GM19372 (cell line): ENCODE data around the gene CLDN14.
A peak's percentile ranks its signal among the peaks of the same experiment; 100 is the strongest.

Experiments
- ATAC-seq: cut with Tn5 transposase; IDR thresholded peaks from one replicate; pipeline ENCODE4 v1.9.1; 2021; ENCODE audit warnings: mild to moderate bottlenecking, low read depth, moderate library complexity; ENCODE audit not compliant: unreplicated experiment

The CLDN14 gene

DNA sequence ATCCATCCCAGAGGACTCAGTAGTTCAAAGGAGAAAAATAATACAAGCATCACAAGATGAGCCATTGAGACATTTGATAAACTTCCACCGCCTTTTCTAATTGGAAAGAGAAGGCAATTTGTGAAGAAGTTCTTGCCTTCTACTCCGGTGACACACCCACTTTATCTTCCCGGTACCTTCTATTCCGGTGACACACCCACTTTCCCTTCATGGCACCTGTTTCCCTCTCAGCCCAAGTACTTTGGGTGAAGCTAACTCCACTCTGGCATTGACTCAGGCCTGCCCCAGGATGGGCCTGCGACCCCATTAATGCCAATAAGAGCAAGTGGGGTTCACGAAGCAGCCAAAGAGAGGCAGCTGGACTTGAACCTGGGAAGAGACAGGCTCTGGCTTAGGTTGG is 38.2 kb downstream of the CLDN14 start:
- ATAC-seq = no peak

DNA sequence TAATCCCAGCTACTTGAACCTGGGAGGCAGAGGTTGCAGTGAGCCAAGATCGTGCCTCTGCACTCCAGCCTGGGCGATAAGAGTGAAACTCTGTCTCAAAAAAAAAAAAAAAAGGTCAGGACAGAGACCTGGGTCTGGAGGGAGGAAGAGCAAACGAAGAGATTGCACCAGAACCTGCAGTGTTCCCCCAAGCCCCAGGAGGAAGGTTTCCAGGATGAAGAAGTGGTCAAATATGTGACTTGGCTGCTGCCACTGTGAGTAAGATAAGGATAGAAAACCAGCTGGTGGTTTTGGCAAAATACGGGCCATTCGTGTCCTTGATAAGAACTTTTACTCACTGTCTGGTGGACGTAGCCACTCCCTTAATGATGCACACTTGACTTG is 42.2 kb downstream of the CLDN14 start:
- ATAC-seq = no peak

DNA sequence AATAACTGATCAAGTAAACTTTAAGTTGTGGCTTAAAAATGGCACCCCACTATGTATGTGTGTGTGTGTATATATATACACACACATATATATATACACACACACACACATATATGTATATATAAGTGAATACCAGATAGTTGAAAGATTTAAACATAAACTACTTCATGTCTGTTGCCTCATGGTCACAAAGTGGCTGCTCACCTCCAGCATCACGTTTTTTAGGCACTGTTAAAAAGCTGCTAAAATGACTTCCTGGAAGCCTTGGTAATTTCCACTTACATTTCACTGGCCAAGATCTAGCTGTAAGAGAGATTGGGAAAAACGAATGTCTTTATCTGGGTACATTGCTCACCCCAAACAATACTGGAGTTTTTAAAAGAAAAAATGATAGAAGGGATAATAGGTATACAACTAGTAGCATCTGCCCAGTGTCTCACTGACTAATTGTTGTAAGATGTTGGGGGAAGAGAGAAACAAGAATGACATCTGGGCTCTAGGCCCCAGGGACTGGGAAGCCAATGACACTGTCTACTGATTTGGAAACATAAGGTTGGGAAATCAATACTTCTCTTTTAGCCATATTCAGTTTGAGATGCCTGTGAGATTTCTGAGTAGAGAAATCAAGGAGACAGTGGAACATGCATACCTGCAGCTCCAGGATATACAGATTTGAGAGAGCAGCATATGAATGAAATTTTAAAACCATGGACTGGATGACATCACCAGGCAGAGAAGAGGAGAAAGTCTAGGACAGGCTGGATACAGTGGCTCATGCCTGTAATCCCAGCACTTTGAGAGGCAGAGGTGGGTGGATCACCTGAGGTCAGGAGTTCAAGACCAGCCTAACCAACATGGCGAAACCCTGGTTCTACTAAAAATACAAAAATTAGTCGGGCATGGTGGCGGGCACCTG is 42.8 kb downstream of the CLDN14 start:
- ATAC-seq = no peak

DNA sequence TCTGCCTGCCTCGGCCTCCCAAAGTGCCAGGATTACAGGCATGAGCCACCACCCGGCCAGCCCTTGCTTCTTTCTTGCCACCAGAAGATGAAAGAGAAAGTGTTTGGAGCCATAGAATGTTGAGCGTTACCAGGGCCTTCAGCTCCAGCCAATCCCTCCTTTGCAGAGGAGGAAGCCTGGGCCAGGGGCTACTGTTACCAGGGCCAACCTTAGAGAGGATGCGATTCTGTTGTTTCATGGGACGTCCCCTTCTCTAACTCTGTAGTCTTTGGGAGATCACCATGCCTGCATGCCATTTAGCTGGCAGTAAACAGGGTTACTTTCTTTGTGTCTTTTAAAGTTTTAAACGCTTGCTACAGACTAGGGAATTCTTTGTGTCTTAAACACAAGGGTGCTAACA is 45.8 kb downstream of the CLDN14 start:
- no peak for ATAC-seq

DNA sequence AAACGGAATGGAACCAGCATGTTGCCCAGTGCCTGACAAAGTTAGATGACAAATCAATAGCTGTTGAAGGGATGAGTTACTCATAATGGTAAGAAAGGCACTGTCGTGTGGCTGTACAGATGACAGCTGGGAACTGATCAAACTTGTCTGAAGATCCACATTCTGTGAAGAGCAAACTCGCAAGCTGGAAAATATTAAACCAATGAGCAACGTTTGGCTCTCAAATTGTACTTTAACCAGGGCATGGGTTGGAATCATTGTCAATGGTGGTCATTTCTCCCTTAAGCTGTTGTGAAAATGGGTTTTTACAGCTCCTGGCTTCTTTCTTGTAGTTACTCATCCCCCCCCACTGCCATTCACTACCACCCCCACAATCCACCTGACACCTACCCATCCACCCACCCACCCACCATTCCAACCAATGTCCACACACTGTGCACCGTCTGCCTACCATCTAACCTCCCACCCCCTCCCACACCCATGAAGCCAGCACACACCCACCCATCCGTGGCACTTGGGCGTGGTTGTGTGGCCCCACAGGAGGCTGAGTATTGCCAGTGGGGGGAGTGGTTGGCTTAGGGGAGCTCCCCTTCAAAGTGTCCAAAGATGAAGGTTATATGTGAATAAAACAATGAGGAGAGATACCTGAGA is 46.7 kb downstream of the CLDN14 start:
- ATAC-seq = no peak

DNA sequence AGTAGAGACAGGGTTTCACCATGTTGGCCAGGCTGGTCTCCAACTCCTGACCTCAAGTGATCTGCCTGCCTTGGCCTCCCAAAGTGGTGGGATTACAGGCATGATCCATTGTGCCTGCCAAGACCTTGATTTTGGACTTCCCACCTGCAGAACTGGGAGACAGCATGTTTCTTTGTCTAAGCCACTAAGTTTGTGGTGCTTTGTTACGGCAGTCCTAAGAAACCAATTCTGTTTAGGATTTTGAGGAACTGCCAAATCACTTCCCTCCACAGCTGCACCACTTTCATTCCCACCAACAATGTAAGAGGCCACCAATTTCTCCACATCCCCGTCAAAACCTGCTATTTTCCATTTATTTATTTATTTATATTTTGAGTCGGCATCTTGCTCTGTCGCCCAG is 48.7 kb downstream of the CLDN14 start:
- ATAC-seq = no peak

DNA sequence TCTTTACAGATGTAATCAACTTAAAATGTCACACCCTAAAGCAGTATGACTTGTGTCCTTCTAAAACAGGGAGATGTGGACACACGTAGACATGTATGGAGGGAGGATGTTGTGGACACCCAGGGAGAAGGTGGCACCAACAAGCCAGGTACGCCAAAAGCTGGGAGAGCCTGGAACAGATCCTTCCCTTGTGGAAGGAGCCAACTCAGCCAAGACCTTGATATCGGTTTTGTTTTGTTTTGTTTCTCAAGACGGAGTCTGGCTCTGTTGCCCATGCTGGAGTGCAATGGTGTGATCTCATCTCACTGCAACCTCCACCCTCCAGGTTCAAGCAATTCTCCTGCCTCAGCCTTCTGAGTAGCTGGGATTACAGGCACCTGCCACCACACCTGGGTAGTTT is 49.1 kb downstream of the CLDN14 start:
- ATAC-seq = no peak

DNA sequence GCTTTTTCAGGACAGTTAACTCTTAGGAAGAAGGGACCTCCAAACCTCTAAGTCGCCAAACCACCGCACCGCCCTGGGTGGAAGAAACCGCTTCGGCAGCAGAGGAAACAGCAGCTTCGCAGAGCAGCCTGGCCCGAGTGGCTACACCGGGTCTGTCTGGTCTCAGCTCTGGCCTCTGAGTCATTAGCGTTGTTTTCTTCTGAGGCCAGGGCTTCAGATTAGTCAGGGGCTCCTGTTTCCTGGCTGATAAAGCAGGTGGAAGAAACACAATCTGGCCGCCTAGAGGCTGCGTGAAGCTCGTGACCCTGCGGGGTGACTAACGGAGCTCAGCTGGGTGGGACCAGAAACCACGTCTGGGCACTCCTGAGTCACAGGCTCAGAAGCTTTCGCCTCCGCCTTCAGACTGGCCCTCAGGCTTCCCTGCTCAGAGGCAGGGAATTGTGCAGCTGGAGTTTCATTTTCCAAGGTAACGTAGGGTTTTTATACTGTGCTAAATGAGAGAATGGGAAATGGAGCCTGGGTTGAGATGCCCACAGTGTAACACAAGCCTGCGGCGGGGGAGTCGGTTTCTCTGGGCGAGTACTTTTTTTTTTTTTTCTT is 49.9 kb downstream of the CLDN14 start:
- peak; percentile 78 for ATAC-seq

DNA sequence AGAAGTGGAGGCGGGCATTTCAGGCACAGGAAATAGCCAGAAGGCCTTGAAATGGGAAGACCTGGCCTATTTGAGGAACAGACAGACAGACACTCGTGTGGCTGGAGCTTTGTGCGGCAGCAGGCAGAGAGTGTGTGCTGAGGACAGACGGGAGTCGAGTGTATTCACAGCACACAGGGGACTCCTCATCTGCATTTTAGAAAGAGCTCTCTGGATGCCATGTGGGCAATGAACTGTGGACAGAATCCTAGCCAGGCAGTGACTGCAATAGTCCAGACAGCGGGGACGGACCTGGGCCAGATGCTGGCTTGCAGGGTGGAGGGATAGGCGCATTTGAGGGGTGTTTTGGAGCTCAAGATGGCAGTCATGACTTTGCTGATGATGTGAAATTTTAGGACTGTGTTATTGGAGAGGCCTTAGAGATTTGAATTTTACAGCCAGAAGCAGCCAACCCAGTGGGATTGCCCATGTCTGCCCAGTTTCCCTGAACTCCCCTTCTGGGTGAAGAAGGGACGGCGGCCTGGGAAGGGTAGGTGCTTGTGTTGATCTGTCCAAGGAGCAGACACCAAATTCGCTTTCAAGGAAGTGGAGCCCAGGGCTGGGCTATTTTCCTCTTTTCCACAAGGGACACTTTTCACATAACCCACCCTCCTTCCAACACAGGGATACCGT is 51.0 kb downstream of the CLDN14 start:
- ATAC-seq = no peak

DNA sequence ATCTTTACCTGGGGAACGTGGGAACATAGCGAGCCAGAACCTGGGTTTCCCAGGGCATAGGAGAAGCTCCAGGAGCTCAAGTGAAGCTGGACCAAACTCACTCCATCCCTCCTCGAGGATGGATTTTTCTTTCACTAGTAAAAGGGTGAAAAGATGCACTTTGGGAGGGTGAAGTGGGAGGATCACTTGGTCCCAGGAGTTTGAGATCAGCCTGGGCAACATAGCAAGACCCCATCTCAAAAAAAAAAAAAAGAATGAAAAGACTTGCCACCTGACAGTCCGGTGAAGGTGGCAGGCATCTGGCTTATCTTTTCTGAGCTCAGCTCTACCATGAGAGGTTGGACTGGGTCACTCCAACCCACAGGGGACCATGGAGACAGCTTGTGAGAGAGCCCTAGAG is 52.4 kb downstream of the CLDN14 start:
- ATAC-seq = no peak

DNA sequence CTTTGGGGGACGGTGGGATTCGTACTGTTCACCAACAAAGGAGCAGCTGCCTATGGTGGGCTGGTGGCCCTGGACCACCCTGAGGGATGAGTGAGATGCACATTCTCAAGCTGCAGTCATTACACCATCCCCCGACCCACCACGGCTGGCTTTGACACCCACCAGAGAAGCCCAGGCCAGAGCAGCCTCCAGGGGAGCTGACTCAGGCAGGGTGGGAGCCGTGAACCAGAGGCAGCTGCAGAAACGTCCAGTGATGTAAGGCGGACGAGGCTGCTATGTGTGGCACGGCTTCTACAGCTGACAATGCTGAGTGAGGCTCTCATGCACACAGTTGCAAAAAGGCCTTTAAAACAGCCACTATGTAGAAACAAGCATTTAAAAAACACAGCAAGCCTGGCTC is 54.6 kb downstream of the CLDN14 start:
- ATAC-seq = no peak

DNA sequence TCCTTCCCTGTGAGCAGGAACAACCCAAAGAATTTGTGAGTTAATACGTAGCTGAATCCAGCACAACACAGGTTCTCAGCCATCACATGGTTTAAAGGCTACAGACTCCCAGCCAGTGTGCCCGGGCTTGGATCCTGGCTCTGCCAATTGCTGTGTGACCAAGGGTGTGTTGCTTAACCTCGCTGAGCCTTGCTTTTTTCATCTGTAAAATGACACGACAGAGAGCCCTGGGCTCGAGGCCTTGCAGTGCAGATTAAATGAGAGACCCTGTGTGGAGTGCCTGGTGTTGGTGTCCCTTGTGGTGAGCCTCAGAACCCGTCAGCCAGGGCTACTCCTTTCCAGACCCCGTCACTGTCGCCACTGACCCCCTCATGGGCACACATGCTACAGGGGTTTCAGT is 55.3 kb downstream of the CLDN14 start:
- ATAC-seq = no peak

DNA sequence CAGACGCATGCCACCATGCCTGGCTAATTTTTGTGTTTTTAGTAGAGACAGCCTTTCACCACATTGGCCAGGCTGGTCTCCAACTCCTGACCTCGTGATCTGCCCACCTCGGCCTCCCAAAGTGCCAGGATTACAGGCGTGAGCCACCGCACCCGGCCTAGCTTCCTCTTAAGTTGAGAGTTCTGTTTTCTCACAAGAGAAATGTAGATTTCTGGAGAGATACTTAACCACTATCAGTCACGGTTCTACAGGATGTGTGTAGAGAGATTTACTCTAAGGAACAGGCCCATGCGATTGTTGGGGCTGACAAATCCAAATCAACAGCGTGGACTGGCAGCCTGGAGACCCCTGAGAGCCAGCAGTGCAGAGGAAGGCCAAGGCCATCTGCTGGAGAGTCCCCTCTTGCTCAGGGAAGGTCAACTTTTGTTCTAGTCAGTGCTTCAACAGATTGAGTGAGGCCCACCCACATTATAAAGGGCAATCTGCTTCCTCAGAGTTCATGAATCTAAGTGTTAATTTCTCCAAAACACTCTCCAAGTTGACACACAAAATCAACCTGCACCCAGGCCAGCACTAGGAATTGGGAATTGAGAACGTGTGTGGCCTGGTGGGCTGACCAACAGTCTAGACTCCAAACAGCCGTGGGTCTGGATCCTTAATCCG is 56.0 kb downstream of the CLDN14 start:
- ATAC-seq = no peak

DNA sequence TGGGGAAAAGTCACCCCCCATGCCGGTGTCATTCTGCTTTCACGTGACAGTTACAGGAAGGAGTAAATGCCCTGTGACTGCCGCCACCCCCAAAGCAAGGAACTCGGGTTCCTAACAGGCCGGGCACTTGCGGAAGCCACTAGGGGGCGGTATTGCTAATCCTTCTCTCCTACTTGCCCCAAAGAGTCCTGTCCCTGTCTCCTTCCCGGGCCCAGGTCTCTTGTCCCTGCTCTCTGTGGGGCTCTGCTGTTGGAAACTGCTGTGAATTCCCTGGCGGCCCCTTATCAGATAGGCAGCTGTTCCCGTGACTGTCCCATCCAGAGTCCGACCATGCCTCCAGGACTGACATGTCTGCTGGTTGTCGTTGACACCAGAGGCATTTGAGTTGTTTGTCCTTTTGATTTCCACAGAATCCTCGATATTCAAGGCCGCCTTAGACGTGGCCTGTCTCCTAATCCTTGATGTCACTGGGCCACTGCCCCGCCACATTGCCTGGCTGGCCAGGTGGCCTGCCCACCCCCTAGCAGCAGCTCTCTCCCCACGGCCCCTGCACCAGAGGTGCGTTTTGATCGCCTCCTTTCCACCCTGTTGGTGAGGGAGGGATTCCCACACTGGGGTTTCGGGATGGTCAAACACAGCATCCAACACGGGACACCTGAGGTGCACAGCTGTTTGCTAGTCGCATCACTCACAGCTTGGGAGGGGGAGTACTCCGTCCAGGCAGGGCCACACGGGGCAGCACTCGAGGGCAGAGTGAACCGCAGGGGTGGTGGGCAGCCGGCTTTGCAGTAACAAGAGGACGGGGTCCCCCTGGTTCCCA is 57.4 kb downstream of the CLDN14 start:
- no peak for ATAC-seq

DNA sequence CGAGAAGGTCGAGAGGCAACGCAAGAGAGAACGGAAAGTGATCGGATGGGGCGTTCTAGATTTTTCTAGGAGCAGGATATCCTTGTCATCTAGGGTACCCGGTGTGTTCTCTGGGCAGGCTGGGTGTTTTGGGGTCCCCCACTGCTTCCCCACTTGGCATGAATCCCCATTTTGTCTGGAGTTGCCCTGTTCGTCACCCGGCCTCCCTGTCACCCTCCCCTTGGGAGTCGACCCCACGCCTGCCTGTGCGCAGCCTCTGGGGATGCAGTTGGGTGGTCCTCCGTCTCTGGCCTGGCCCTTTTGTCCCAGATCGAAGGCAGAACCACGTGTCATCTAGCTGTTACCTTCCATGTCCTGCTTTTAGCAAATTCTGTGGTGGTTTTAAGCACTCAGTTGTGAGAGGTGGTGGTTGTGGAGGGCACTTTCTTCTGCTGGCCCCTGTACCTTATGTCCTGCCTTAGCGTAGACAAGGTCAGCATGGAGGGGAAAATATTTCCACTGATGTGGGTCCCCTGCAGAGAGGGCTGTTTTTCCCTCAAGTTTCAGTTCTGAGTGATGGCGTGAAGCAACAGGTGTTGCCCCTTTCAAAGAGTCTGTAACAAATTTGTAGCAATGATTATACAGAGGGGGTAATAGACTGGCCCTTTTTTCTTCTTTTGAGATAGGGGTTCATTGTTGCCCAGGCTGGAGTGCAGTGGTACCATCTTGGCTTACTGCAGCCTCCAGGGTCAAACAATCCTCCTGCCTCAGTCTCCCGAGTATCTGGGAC is 59.2 kb downstream of the CLDN14 start:
- no peak for ATAC-seq

DNA sequence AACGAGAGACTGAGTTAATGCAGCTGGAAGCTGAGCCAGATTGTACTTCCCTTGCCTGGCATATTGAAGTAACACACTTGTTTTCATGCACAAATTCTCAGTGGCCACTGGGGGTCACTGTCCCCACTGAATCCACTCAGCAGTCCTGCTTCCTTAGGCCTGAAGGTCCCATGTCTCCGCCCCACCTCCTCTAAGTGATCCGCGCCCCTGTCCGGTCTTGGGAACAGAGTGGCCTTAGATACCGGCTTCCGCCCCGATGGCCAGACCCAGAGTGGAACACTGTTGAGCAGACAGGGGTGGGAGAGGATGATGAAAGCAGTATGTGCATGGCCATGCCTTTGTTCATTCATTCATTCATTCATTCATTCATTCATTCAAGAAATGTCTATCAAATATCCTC is 59.9 kb downstream of the CLDN14 start:
- ATAC-seq = no peak

DNA sequence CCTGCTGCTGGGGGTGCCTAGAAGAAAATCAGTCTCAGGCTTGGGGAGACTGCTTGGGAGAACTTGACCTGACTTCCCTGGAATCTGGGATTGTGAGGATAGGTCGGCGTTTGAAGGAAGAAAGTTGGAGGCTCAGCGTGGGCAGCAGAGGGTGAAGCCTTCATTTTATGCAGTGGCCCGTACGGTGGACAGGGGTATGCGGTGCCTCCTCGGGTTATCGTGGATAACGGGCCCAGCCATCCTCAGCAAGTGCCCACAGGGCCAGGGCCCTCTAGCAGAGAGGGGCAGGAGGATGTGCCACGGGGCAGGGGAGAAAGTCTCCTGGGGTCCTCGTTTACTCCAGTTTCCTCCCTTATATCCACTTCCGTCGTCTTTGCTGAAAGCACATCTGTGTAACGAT is 60.7 kb downstream of the CLDN14 start:
- ATAC-seq = no peak

DNA sequence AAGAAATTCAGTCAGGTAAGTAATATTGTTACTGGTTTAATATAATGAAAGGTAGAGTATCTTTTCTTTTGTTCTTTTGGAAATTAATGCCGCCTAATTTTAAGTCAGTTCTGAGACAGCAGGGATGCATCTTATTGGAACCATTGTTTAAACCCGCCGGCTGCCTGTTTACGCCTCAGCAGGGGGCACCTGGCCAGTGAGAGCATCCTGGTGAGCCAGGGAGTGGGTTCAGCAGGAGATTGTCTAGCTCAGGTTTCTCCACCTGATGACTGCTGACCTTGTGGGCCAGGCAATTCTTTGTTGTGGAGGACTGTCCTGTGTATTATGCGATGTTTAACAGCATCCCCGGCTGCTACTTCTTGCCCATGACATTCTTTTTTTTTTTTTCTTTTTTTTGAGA is 64.5 kb downstream of the CLDN14 start:
- no peak for ATAC-seq

DNA sequence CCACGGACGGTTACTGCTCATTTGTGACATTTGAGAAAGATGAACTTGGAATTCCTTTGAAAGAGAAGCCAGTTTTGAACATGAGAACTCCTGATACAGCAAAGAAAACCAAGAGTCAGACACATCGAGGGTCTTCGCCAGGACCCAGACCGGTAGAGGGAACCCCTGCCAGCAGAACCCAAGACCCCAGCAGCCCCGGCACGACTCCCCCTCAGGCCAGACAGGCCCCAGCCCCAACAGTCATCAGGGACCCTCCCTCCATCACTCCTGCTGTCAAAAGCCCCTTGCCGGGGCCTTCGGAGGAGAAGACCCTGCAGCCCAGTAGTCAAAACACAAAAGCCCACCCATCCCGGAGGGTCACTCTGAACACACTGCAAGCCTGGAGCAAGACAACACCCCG is 67.0 kb downstream of the CLDN14 start:
- ATAC-seq = no peak
